Common myeloid progenitor, CD34-positive (primary cell): ENCODE data around the gene GRB10.

Experiments used
- CTCF ChIA-PET: fragments of 350-600 bp; sonication (Branson Sonifier 250); formaldehyde crosslinking; loops from one replicate; lab custom pipeline; 2021; ENCODE audit warnings: antibody characterized with exemption; lab: Charles Lee
- POLR2A ChIA-PET: fragments of 350-600 bp; sonication (Branson Sonifier 250); formaldehyde crosslinking; loops from one replicate; lab custom pipeline; 2021; ENCODE audit warnings: antibody characterized with exemption; lab: Charles Lee
- DNase-seq, 3 donors: peaks; one replicate each; pipeline versions ENCODE4 v3.0.0 to v3.0.0-alpha.2; 2013
- H3K27ac ChIP-seq, 2 experiments: 1 replicate in 1 of 2; 2 replicates in 1 of 2; pipeline ENCODE4 v1.7.0; 2013; ENCODE audit warnings: inconsistent platforms in 2 of 2, low read length in 2 of 2, mild to moderate bottlenecking in 2 of 2, low read depth in 1 of 2, moderate library complexity in 1 of 2; ENCODE audit not compliant: severe bottlenecking in 2 of 2, insufficient read depth in 1 of 2, poor library complexity in 1 of 2
- H3K27me3 ChIP-seq, 5 experiments: replicated peaks in 2 of 5; 1 replicate in 3 of 5; 2 replicates in 2 of 5; pipeline versions ENCODE4 v1.6.1 to v1.7.0; 2013; ENCODE audit warnings: low read length in 4 of 5, mild to moderate bottlenecking in 2 of 5, moderate library complexity in 2 of 5, inconsistent platforms in 1 of 5; ENCODE audit not compliant: insufficient read depth in 5 of 5, control insufficient read depth in 4 of 5
- H3K36me3 ChIP-seq, 4 experiments: 1 replicate in 2 of 4; 2 replicates in 2 of 4; pipeline versions ENCODE4 v1.6.1 to v1.7.0; 2013; ENCODE audit warnings: low read length in 3 of 4, control low read depth in 1 of 4, mild to moderate bottlenecking in 1 of 4; ENCODE audit not compliant: control insufficient read depth in 4 of 4, insufficient read depth in 4 of 4
- H3K4me1 ChIP-seq, 4 experiments: 1 replicate in 3 of 4; 2 replicates in 1 of 4; pipeline versions ENCODE4 v1.6.1 to v1.7.1; 2013; ENCODE audit warnings: low read length in 3 of 4, mild to moderate bottlenecking in 3 of 4, control low read depth in 1 of 4, inconsistent platforms in 1 of 4, moderate library complexity in 1 of 4; ENCODE audit not compliant: control insufficient read depth in 4 of 4, insufficient read depth in 4 of 4; ENCODE audit errors: control extremely low read depth in 1 of 4
- H3K4me3 ChIP-seq, 7 experiments: 1 replicate in 4 of 7; 2 replicates in 3 of 7; pipeline versions ENCODE4 v1.5.1 to v1.7.0; 2013; ENCODE audit warnings: mild to moderate bottlenecking in 7 of 7, low read length in 6 of 7, moderate library complexity in 6 of 7, inconsistent platforms in 2 of 7, low read depth in 2 of 7, control low read depth in 1 of 7; ENCODE audit not compliant: insufficient read depth in 4 of 7, control insufficient read depth in 1 of 7; ENCODE audit errors: extremely low read depth in 1 of 7
- H3K9me3 ChIP-seq, 5 experiments: 1 replicate in 4 of 5; 2 replicates in 1 of 5; pipeline versions ENCODE4 v1.6.1 to v1.7.1; 2013; ENCODE audit warnings: low read length in 4 of 5, mild to moderate bottlenecking in 2 of 5, inconsistent platforms in 1 of 5, low read depth in 1 of 5, moderate library complexity in 1 of 5; ENCODE audit not compliant: control insufficient read depth in 4 of 5, insufficient read depth in 2 of 5; ENCODE audit errors: control extremely low read depth in 1 of 5
- WGBS: methylation state at CpG from one replicate; pipeline ENCODE4 v1.1.5; 2013; ENCODE audit not compliant: insufficient coverage; 5-methylcytosine and 5-hydroxymethylcytosine counted together

The GRB10 gene

GRCh38 chr7:50607524-50608125 is 175.1 kb downstream of the GRB10 start:
- H3K4me1 ChIP-seq, result peaks cover 5 to 25% (median 19%) of the 10 kb centered on the region in 4 experiments
- no peak for DNase-seq
- POLR2A ChIA-PET, result no interaction called here
- CTCF ChIA-PET, result interaction anchor here (0.7 to 2.4 kb wide), 4 partner anchors 10 to 139 kb away, joined by 4 to 7 read pairs (median 6); no protein-coding TSS in a partner anchor
- no peak overlapping the region for H3K4me3 ChIP-seq
- no peak overlapping the region for H3K27ac ChIP-seq
- WGBS, result 100% methylated on average over 4 of the region's 6 CpGs
- no peaks in the 10 kb centered on the region for H3K27me3 ChIP-seq
- peaks cover 14 to 61% (median 51%) of the 10 kb centered on the region in 4 experiments for H3K36me3 ChIP-seq
- H3K9me3 ChIP-seq, result peaks cover 0 to 1% (median 0%) of the 10 kb centered on the region in 5 experiments

- ChIA-PET CTCF (no interaction called here), POLR2A (no interaction called here)
- peaks cover 15 to 64% (median 48%) of the 10 kb centered on the region in 4 experiments for H3K36me3 ChIP-seq
- no peak for DNase-seq
- no peaks in the 10 kb centered on the region for H3K27me3 ChIP-seq
- H3K27ac ChIP-seq, result no peak overlapping the region
- H3K4me3 ChIP-seq, result no peak overlapping the region
- 99% methylated on average over 12 of the region's 13 CpGs for WGBS
- H3K4me1 ChIP-seq, result peaks cover 0 to 5% (median 2%) of the 10 kb centered on the region in 4 experiments
- H3K9me3 ChIP-seq, result peaks cover 0 to 1% (median 0%) of the 10 kb centered on the region in 5 experiments
Measured at GRCh38 chr7:50605059-50605458, 177.6 kb downstream of the GRB10 start.

- ChIA-PET POLR2A (no interaction called here), CTCF (no interaction called here)
- Histone ChIP-seq H3K9me3 (peaks cover 0 to 1% (median 0%) of the 10 kb centered on the region in 5 experiments), H3K27ac (no peak overlapping the region), H3K4me3 (no peak overlapping the region), H3K4me1 (no peaks in the 10 kb centered on the region), H3K27me3 (no peaks in the 10 kb centered on the region), H3K36me3 (peaks cover 14 to 78% (median 56%) of the 10 kb centered on the region in 4 experiments)
- DNase-seq, result no peak
- 100% methylated on average over 3 of the region's 7 CpGs for WGBS
Measured at GRCh38 chr7:50603287-50603686, 179.4 kb downstream of the GRB10 start.

GRCh38 chr7:50599385-50599784 is 183.3 kb downstream of the GRB10 start:
- WGBS, result 92% methylated on average over 12 of the region's 12 CpGs
- Histone ChIP-seq H3K27ac (no peak overlapping the region), H3K27me3 (no peaks in the 10 kb centered on the region), H3K4me3 (no peak overlapping the region), H3K36me3 (peaks cover 15 to 66% (median 42%) of the 10 kb centered on the region in 4 experiments), H3K9me3 (no peaks in the 10 kb centered on the region), H3K4me1 (no peaks in the 10 kb centered on the region)
- ChIA-PET POLR2A (no interaction called here), CTCF (no interaction called here)
- DNase-seq, result no peak

GRCh38 chr7:50598460-50599343 is 184.0 kb downstream of the GRB10 start:
- no peak for DNase-seq
- no peaks in the 10 kb centered on the region for H3K9me3 ChIP-seq
- H3K4me3 ChIP-seq, result no peak overlapping the region
- H3K27me3 ChIP-seq, result no peaks in the 10 kb centered on the region
- CTCF ChIA-PET, result interaction anchor here (1.1 to 4.3 kb wide), 2 partner anchors 33 to 131 kb away, joined by 4 to 21 read pairs; no protein-coding TSS in a partner anchor
- peaks cover 15 to 66% (median 41%) of the 10 kb centered on the region in 4 experiments for H3K36me3 ChIP-seq
- H3K4me1 ChIP-seq, result no peaks in the 10 kb centered on the region
- 90% methylated on average over 15 of the region's 18 CpGs for WGBS
- no peak overlapping the region for H3K27ac ChIP-seq
- POLR2A ChIA-PET, result no interaction called here

GRCh38 chr7:50596484-50596883 is 186.2 kb downstream of the GRB10 start:
- Histone ChIP-seq H3K4me1 (no peaks in the 10 kb centered on the region), H3K36me3 (peaks cover 14 to 61% (median 42%) of the 10 kb centered on the region in 4 experiments), H3K27me3 (no peaks in the 10 kb centered on the region), H3K27ac (no peak overlapping the region), H3K9me3 (no peaks in the 10 kb centered on the region), H3K4me3 (no peak overlapping the region)
- no CpG with 5 or more reads among the region's 4 CpGs for WGBS
- DNase-seq, result no peak
- ChIA-PET POLR2A (no interaction called here), CTCF (interaction anchor here (1.8 to 4.3 kb wide), 3 partner anchors 10 to 129 kb away, joined by 5 to 21 read pairs (median 7); no protein-coding TSS in a partner anchor)
